SK-N-SH treated with all-trans-retinoic acid at 6 μM for 48 hours (cell line): Measurements from ENCODE around the gene FGD3.

Experiments used
- ATAC-seq: fragments of 200-7000 bp; cut with Tn5 transposase; 3 replicates; pipeline ENCODE4 v1.9.1; 2020; ENCODE audit warnings: mild to moderate bottlenecking, moderate library complexity
- ARNTL ChIP-seq: fragments of 450-650 bp; formaldehyde crosslinking; IDR thresholded peaks from 2 replicates; pipeline ENCODE4 v1.5.0; 2020; ENCODE audit warnings: low read depth, mild to moderate bottlenecking, moderate library complexity, borderline replicate concordance
- CREB5 ChIP-seq: fragments of 250-450 bp; sonication (Bioruptor Pico); IDR thresholded peaks from 2 replicates; pipeline ENCODE4 v1.5.1; 2020; ENCODE audit warnings: low read depth, mild to moderate bottlenecking, moderate library complexity
- CSDC2 ChIP-seq: fragments of 250-450 bp; sonication (Bioruptor Pico); IDR thresholded peaks from 2 replicates; pipeline ENCODE4 v1.5.0; 2020; ENCODE audit warnings: mild to moderate bottlenecking, moderate library complexity
- CSRNP3 ChIP-seq: fragments of 250-450 bp; sonication (Bioruptor Pico); IDR thresholded peaks from 2 replicates; pipeline ENCODE4 v1.5.1; 2021; ENCODE audit warnings: mild to moderate bottlenecking, moderate library complexity
- ESRRG ChIP-seq: fragments of 250-450 bp; sonication (Bioruptor Pico); IDR thresholded peaks from 2 replicates; pipeline ENCODE4 v1.6.1; 2021; ENCODE audit warnings: mild to moderate bottlenecking
- GLIS3 ChIP-seq: fragments of 250-450 bp; sonication (Bioruptor Pico); IDR thresholded peaks from 2 replicates; pipeline ENCODE4 v1.5.0; 2020; ENCODE audit warnings: mild to moderate bottlenecking, moderate library complexity
- ISL1 ChIP-seq: fragments of 250-450 bp; sonication (Bioruptor Pico); IDR thresholded peaks from 2 replicates; pipeline ENCODE4 v2.1.2; 2022; ENCODE audit warnings: mild to moderate bottlenecking, moderate library complexity
- PPARA ChIP-seq: fragments of 250-450 bp; sonication (Bioruptor Pico); IDR thresholded peaks from 2 replicates; pipeline ENCODE4 v1.5.0; 2020; ENCODE audit warnings: mild to moderate bottlenecking, borderline replicate concordance
- SNAI2 ChIP-seq: fragments of 250-450 bp; sonication (Bioruptor Pico); IDR thresholded peaks from 2 replicates; pipeline ENCODE4 v1.5.0; 2020; ENCODE audit warnings: mild to moderate bottlenecking, moderate library complexity
- TSHZ2 ChIP-seq: fragments of 250-450 bp; sonication (Bioruptor Pico); IDR thresholded peaks from 2 replicates; pipeline ENCODE4 v1.5.0; 2020; ENCODE audit warnings: mild to moderate bottlenecking, moderate library complexity
- ZFP3 ChIP-seq: fragments of 250-450 bp; sonication (Bioruptor Pico); IDR thresholded peaks from 2 replicates; pipeline ENCODE4 v1.5.0; 2020; ENCODE audit warnings: mild to moderate bottlenecking, moderate library complexity
- ZNF565 ChIP-seq: fragments of 450-650 bp; formaldehyde crosslinking; conservative IDR thresholded peaks from 2 replicates; pipeline ENCODE4 v1.5.0; 2020; ENCODE audit warnings: low read depth, mild to moderate bottlenecking, moderate library complexity
- ZNF70 ChIP-seq: fragments of 450-650 bp; formaldehyde crosslinking; IDR thresholded peaks from 2 replicates; pipeline ENCODE4 v1.5.0; 2020; ENCODE audit warnings: mild to moderate bottlenecking, moderate library complexity
- ZNF8 ChIP-seq: fragments of 450-650 bp; formaldehyde crosslinking; IDR thresholded peaks from 2 replicates; pipeline ENCODE4 v1.5.0; 2020; ENCODE audit warnings: mild to moderate bottlenecking, moderate library complexity
- TF ChIP-seq, protein P1 (sequence below): fragments of 250-450 bp; sonication (Bioruptor Pico); IDR thresholded peaks from 2 replicates; pipeline ENCODE4 v1.8.0; 2021; ENCODE audit warnings: low read depth, mild to moderate bottlenecking, moderate library complexity, borderline replicate concordance
- TF ChIP-seq, protein P2 (sequence below): fragments of 250-450 bp; sonication (Bioruptor Pico); IDR thresholded peaks from 2 replicates; pipeline ENCODE4 v1.8.0; 2020; ENCODE audit warnings: mild to moderate bottlenecking, moderate library complexity, borderline replicate concordance

Gene FGD3

DNA sequence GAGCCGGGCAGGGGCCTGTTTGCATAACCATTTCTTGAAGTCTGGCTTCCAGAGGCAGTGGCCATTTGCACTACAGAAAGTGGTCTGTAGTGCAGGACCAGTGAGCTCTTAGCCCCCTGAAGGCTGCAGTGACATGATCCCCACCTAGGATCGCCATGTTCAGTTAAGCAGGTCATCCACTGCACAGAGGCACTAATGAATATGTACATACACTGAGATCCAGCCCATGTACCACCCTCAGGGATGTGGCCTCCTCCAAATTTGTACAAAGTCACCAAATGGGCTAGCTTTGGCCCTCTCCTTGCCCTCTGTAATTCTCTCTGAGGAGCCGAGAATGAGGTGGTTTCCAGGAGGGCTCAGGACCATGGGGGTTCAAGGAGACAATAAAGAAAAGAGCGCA is 102.9 kb downstream of the FGD3 start:
- ATAC-seq = no peak
- TF ChIP-seq ISL1 (no peak), ZNF565 (CRISPR knock-in tag) (no peak), ZNF70 (CRISPR knock-in tag) (no peak), TSHZ2 (no peak)

DNA sequence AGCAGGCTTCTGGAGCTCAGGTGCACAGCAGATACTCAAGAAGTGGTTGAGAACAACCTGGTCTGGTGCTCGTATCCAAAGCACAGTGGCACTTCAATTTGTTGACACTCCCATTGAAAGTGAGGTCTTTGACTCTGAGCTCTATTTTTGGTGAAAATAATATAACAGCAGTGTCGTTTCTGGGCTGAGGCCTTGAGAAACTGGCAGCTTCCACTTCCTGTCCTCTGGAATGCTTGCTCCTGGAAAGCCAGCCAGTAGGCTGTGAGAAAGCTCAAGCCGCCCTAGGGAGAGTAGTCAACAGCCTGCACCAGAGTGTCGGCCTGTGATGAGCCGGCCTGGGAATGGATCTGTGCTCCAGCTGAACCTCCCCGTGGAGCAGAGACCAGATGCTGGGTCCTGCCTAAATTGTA is 104.4 kb downstream of the FGD3 start:
- TF ChIP-seq CSRNP3 (CRISPR knock-in tag) = no peak
- TF ChIP-seq, protein P1, sequence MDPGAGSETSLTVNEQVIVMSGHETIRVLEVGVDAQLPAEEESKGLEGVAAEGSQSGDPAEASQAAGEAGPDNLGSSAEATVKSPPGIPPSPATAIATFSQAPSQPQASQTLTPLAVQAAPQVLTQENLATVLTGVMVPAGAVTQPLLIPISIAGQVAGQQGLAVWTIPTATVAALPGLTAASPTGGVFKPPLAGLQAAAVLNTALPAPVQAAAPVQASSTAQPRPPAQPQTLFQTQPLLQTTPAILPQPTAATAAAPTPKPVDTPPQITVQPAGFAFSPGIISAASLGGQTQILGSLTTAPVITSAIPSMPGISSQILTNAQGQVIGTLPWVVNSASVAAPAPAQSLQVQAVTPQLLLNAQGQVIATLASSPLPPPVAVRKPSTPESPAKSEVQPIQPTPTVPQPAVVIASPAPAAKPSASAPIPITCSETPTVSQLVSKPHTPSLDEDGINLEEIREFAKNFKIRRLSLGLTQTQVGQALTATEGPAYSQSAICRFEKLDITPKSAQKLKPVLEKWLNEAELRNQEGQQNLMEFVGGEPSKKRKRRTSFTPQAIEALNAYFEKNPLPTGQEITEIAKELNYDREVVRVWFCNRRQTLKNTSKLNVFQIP (CRISPR knock-in tag) = no peak
- TF ChIP-seq ZNF565 (CRISPR knock-in tag) = no peak
- TF ChIP-seq SNAI2 = no peak
- no peak for TF ChIP-seq CREB5
- TF ChIP-seq ZNF70 (CRISPR knock-in tag) = no peak
- no peak for TF ChIP-seq ESRRG (CRISPR knock-in tag)
- no peak for TF ChIP-seq GLIS3
- ATAC-seq = peak; percentile 26; the same call in 2 of the 3 replicates

DNA sequence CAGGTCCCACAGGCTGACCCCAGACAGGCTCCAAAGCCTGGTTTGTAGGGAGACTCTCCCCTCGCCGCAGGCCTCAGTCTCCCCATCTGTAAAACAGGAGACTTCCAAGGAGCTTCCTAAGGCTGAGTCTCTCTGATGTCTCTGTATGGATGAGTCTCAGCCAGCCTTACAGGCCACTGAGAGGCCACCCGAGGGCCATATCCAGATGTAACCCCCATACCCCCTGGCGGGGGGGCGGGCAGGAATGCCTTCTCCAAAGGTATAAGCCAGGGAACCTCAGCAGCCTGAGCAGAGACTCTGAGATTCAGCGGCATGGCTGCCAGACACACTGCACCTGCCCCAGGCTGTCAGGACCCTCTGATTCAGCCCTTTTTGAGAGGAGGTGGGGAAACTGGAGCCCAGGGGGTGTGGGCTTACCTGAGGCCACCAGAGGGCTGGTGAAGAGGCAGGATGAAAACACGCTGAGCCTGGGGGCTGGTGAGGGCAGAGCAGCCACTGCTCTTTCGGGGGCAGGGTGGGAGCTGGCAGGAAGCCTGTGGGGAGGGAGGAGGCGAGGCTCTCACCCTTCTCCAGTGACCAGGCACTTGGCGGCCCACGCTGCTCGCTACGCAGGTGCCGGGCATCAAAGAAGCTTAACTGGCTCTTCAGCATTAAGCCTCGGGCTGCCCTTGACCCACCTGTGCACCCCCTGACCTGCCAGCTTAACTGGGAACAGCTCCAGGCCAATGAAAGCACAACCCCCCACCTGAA is 105.6 kb downstream of the FGD3 start:
- no peak for TF ChIP-seq ARNTL (CRISPR knock-in tag)
- TF ChIP-seq TSHZ2 = no peak
- TF ChIP-seq, protein P2, sequence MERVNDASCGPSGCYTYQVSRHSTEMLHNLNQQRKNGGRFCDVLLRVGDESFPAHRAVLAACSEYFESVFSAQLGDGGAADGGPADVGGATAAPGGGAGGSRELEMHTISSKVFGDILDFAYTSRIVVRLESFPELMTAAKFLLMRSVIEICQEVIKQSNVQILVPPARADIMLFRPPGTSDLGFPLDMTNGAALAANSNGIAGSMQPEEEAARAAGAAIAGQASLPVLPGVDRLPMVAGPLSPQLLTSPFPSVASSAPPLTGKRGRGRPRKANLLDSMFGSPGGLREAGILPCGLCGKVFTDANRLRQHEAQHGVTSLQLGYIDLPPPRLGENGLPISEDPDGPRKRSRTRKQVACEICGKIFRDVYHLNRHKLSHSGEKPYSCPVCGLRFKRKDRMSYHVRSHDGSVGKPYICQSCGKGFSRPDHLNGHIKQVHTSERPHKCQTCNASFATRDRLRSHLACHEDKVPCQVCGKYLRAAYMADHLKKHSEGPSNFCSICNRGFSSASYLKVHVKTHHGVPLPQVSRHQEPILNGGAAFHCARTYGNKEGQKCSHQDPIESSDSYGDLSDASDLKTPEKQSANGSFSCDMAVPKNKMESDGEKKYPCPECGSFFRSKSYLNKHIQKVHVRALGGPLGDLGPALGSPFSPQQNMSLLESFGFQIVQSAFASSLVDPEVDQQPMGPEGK (CRISPR knock-in tag) = no peak
- TF ChIP-seq PPARA (CRISPR knock-in tag) = no peak
- TF ChIP-seq CSDC2 = no peak
- TF ChIP-seq ZFP3 (CRISPR knock-in tag) = no peak
- no peak for TF ChIP-seq ZNF565 (CRISPR knock-in tag)
- no peak for TF ChIP-seq ZNF8
- TF ChIP-seq CSRNP3 (CRISPR knock-in tag) = no peak
- TF ChIP-seq ESRRG (CRISPR knock-in tag) = no peak
- ATAC-seq = no peak
